Measurements from ENCODE around the gene R3HDM2.
"Not testable (repeated sequence)": the region's sequence is repeated elsewhere in the genome, so short reads cannot be mapped to it uniquely, and the experiment has no call there.

Gene R3HDM2

DNA sequence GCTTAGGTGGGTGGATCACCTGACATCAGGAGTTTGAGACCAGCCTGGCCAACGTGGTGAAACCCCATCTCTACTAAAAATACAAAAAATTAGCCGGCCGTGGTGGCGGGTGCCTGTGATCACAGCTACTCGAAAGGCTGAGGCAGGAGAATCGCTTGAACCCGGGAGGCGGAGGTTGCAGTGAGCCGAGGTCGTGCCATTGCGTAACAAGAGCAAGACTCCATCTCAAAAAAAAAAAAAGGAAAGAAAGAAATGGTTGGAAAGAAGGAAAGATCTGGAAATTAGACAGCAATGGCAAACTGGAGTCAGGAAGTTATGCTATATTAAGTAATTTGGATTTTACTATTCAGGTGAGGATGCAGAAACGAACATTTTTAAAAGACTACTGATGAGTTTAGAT, 148.8 kb downstream of the R3HDM2 start:
- H3K9ac ChIP-seq (ENCODE audit: low read length); H3K9me3 ChIP-seq (ENCODE audit: control insufficient read depth, low read depth, low read length); H3K4me3 ChIP-seq (ENCODE audit: low read length); H3K27ac ChIP-seq (ENCODE audit: low read length); H3K27me3 ChIP-seq (ENCODE audit: control insufficient read depth, insufficient read depth, low read length); H3K4me1 ChIP-seq (ENCODE audit: control insufficient read depth, low read depth, low read length): not testable (repeated sequence)
- peaks cover 10% of the 10 kb centered on the region for H3K36me3 ChIP-seq (ENCODE audit: control insufficient read depth, low read depth, low read length)

DNA sequence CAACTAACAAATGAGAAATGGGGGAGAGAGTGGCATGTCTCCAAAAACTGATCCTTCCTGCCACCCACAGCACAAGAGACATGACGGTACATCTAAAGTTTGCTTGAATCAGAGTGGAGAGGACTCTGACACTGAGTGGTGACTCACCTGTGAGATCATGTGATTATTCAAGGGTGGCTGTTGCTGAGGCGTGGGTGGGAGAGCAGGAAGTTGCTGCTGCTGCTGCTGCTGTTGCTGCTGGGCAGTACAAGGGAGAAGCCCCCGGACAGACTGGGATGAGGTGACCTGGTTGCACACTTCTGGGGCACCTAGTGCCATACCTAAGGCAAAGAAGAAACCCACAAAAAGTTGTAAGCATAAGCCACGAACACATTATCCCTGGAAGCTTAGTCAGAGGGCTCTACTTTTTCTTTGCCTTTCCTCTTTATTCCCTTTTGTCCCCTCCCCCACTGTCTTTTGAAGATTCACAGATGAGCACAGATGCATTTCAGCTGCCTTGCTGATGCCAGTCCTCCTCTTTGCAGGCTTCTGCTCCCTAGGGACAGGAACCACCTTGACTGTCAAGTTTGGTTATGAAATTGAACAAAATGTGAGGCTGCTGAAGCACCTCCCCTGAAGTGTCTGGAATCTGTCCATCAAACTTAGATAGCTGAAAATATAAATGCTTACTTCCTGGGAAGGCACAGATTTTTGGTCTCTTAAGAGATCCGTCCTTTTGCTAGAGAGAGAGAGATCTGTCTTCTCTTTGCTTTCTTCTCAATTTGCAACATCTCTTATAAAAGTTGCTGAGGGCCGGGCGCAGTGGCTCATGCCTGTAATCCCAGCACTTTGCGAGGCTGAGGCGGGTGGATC, 150.4 kb downstream of the R3HDM2 start:
- H3K27ac ChIP-seq (ENCODE audit: low read length), result no peak overlapping the region
- H3K36me3 ChIP-seq (ENCODE audit: control insufficient read depth, low read depth, low read length), result peaks cover 10% of the 10 kb centered on the region
- H3K4me3 ChIP-seq (ENCODE audit: low read length), result no peak overlapping the region
- H3K4me1 ChIP-seq (ENCODE audit: control insufficient read depth, low read depth, low read length), result peaks cover 4% of the 10 kb centered on the region
- no peaks in the 10 kb centered on the region for H3K27me3 ChIP-seq (ENCODE audit: control insufficient read depth, insufficient read depth, low read length)
- H3K9me3 ChIP-seq (ENCODE audit: control insufficient read depth, low read depth, low read length), result no peaks in the 10 kb centered on the region
- H3K9ac ChIP-seq (ENCODE audit: low read length), result no peak overlapping the region

DNA sequence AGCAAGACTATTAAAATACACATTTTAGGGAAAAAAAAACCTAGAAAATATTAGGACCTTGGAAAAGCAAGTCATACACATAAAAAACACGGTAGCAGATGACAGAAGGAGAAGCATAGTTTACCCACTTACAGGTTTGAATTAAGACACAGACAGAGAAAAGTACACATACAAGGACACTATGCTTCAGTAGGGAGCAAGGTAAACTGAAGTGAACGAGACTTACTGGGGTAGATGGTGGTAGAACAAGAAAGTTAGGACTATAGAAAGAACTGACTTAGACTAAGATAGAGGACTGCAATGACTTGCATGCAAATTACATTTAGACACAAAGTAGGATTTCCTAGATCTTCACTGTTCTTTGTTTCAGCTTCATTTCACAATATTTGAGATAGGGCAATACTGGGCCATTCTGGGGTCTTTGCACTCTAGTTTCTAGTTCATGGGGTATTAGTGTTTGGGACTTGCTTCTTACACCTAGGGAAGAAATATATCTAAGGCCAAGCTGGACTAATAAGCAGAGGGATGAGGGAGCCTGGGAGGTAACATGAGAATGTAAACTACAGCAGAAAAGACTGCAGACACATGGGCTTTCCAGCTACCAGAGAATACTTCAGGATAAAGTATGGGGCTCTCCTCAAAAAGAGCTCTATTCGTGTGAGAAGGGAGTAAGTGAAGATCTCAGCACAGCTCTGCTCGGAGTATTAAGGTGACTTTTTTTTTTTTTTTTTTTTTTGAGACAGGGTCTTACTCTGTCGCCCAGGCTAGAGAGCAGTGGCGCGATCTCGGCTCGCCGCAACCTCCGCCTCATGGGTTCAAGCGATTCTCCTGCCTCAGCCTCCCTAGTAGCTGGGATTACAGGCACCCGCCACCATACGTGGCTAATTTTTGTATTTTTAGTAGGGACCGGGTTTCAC, 152.1 kb downstream of the R3HDM2 start:
- Histone ChIP-seq H3K9ac (ENCODE audit: low read length) (no peak overlapping the region), H3K9me3 (ENCODE audit: control insufficient read depth, low read depth, low read length) (no peaks in the 10 kb centered on the region), H3K36me3 (ENCODE audit: control insufficient read depth, low read depth, low read length) (peaks cover 10% of the 10 kb centered on the region), H3K4me1 (ENCODE audit: control insufficient read depth, low read depth, low read length) (peaks cover 4% of the 10 kb centered on the region), H3K27me3 (ENCODE audit: control insufficient read depth, insufficient read depth, low read length) (no peaks in the 10 kb centered on the region), H3K27ac (ENCODE audit: low read length) (no peak overlapping the region), H3K4me3 (ENCODE audit: low read length) (no peak overlapping the region)

DNA sequence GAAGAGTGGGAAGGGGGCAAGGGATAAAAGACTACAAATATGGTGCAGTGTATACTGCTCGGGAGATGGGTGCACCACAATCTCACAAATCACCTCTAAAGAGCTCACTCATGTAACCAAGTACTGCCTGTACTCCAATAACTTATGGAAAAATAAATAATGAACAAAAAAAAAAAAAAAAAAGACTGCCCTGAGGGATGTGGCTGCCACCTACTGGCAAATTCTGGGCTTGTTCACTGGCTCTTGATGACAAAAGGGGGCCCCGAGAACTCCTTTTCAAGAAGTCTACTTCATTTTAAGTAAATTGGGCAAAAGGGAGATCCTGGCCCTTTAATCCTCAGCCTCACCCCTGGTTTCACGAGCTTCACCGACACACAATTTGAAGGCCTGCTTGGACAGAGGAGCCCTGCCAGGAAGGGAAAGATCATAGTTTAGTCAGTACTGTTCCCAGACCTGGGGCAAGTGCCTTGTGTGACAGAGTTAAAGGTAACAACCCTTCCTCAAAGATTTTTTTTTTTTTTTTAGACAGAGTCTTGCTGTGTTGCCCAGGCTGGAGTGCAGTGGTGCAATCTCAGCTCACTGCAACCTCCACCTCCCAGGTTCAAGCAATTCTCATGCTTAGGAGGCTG, 153.8 kb downstream of the R3HDM2 start:
- Histone ChIP-seq H3K9me3 (ENCODE audit: control insufficient read depth, low read depth, low read length) (no peaks in the 10 kb centered on the region), H3K27me3 (ENCODE audit: control insufficient read depth, insufficient read depth, low read length) (no peaks in the 10 kb centered on the region), H3K9ac (ENCODE audit: low read length) (no peak overlapping the region), H3K36me3 (ENCODE audit: control insufficient read depth, low read depth, low read length) (peaks cover 10% of the 10 kb centered on the region), H3K4me3 (ENCODE audit: low read length) (no peak overlapping the region), H3K27ac (ENCODE audit: low read length) (no peak overlapping the region), H3K4me1 (ENCODE audit: control insufficient read depth, low read depth, low read length) (peaks cover 4% of the 10 kb centered on the region)

DNA sequence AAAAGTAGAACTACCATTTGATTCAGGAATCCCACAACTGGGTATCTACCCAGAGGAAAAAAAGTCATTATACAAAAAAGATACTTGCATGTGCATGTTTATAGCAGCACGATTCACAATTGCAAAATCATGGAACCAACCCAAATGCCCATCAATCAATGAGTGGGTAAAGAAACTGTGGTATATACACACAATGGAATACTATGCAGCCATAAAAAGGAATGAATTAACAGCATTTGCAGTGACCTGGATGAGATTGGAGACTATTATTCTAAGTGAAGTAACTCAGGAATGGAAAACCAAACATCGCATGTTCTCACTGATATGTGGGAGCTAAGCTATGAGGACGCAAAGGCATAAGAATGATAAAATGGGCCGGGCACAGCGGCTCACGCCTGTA, 154.6 kb downstream of the R3HDM2 start:
- H3K9ac ChIP-seq (ENCODE audit: low read length); H3K4me1 ChIP-seq (ENCODE audit: control insufficient read depth, low read depth, low read length); H3K27me3 ChIP-seq (ENCODE audit: control insufficient read depth, insufficient read depth, low read length); H3K9me3 ChIP-seq (ENCODE audit: control insufficient read depth, low read depth, low read length); H3K27ac ChIP-seq (ENCODE audit: low read length); H3K4me3 ChIP-seq (ENCODE audit: low read length): not testable (repeated sequence)
- H3K36me3 ChIP-seq (ENCODE audit: control insufficient read depth, low read depth, low read length), result peaks cover 10% of the 10 kb centered on the region

DNA sequence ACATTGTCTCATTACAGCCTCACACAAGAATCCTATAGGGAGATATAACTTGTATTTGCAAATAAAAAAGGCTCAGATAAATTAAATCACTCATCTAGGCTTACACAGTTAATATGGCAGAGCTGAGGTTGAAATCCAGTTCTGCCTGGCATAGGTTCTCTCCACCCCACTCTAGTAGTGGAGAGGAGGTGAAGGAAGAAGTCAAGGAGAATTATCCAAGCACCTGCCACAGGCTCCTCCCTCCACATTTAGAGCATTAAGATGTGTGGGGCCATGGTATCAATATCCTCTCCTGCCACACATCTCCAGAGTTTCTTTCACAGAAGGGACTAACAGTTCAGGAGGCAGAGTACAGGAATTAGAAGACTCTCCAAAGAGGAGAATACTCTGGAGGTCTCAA, 157.3 kb downstream of the R3HDM2 start:
- Histone ChIP-seq H3K4me3 (ENCODE audit: low read length) (no peak overlapping the region), H3K9ac (ENCODE audit: low read length) (no peak overlapping the region), H3K4me1 (ENCODE audit: control insufficient read depth, low read depth, low read length) (no peaks in the 10 kb centered on the region), H3K27me3 (ENCODE audit: control insufficient read depth, insufficient read depth, low read length) (no peaks in the 10 kb centered on the region), H3K9me3 (ENCODE audit: control insufficient read depth, low read depth, low read length) (no peaks in the 10 kb centered on the region), H3K36me3 (ENCODE audit: control insufficient read depth, low read depth, low read length) (peaks cover 12% of the 10 kb centered on the region), H3K27ac (ENCODE audit: low read length) (no peak overlapping the region)

DNA sequence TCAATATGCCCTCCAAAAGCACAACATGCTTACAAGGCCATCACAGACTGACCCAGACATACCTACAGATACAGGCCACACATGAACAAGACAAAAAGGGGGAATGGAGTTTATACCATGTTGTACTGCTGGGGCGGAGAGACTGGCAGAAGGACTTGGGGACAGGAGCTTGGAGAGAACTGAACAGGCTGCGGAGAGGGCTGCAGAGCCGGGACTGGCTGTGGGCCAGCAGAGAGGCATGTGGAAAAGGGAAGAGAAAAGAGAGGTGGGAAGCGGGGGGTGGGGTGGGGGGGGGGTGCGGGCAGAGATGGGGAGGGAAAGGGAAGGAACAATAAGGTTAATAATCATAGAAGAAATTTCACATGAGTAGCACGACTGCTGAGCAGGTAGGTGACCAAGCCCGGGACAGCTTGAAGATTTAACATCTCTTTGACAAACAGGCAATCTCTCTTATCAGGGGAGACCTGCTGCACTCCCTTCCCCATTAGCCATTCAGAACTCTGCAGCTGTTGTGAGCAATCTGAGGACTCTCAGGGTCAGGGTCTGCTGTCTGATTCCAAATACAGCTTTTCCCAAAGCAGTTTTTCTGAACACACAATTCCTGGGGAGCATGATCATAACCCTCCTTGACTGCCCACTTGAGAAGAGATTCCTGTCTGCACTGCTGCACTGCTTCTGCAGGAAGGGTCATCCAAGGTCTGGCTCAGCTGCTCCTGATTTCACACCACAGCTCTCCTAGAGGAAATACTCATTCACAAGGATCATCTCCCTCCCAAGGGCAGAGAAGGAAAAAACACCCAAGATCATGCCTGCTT, 158.3 kb downstream of the R3HDM2 start:
- H3K9ac ChIP-seq (ENCODE audit: low read length), result no peak overlapping the region
- H3K36me3 ChIP-seq (ENCODE audit: control insufficient read depth, low read depth, low read length), result peaks cover 15% of the 10 kb centered on the region
- no peak overlapping the region for H3K27ac ChIP-seq (ENCODE audit: low read length)
- H3K4me3 ChIP-seq (ENCODE audit: low read length), result no peak overlapping the region
- H3K4me1 ChIP-seq (ENCODE audit: control insufficient read depth, low read depth, low read length), result no peaks in the 10 kb centered on the region
- no peaks in the 10 kb centered on the region for H3K9me3 ChIP-seq (ENCODE audit: control insufficient read depth, low read depth, low read length)
- no peaks in the 10 kb centered on the region for H3K27me3 ChIP-seq (ENCODE audit: control insufficient read depth, insufficient read depth, low read length)

DNA sequence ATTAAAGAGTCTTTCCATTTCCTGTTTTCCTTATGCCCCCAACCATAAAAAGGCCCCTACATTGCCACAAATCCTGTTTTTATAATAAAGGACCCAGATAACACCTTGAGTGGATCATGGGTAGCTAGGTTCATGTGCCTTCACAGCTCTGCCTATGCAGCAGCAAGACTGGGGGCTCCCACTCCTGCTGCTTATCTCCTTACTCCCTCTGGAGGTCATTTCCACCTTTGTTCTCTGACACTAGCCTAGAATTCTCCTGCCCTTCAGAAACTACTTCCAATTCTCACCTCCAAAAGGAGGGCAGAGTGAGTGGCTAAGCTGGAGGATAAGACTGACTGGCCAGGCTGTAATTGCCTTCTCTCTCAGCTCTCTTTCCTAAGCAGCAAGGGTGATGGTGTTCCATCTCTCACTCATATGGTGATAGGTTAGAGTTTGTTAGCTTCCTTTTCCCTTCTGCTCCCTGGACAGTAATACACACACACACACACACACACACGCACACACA, 159.8 kb downstream of the R3HDM2 start:
- no peak overlapping the region for H3K4me3 ChIP-seq (ENCODE audit: low read length)
- no peaks in the 10 kb centered on the region for H3K9me3 ChIP-seq (ENCODE audit: control insufficient read depth, low read depth, low read length)
- H3K27ac ChIP-seq (ENCODE audit: low read length), result no peak overlapping the region
- no peak overlapping the region for H3K9ac ChIP-seq (ENCODE audit: low read length)
- H3K4me1 ChIP-seq (ENCODE audit: control insufficient read depth, low read depth, low read length), result no peaks in the 10 kb centered on the region
- peaks cover 15% of the 10 kb centered on the region for H3K36me3 ChIP-seq (ENCODE audit: control insufficient read depth, low read depth, low read length)
- H3K27me3 ChIP-seq (ENCODE audit: control insufficient read depth, insufficient read depth, low read length), result no peaks in the 10 kb centered on the region

DNA sequence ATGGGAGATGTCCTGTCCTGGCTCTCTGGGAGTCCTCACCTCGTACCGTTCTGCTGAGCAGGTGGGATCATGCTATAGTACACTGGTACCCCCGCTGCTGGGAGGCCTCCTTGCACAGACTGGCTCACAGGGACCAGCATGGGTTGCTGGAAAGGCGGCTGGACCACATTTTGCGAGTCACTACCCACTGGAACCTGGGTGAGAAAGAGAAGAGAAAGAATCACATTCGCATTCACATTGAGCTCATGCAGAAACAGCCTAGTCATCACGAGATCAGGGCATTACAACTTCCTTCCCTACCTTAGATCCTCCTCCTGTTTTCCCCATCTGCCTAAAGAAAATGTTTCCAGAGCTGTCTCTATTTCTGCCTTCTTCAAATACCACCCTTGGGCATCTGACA, 162.6 kb downstream of the R3HDM2 start:
- no peak overlapping the region for H3K9ac ChIP-seq (ENCODE audit: low read length)
- no peaks in the 10 kb centered on the region for H3K4me1 ChIP-seq (ENCODE audit: control insufficient read depth, low read depth, low read length)
- peaks cover 15% of the 10 kb centered on the region for H3K36me3 ChIP-seq (ENCODE audit: control insufficient read depth, low read depth, low read length)
- no peaks in the 10 kb centered on the region for H3K9me3 ChIP-seq (ENCODE audit: control insufficient read depth, low read depth, low read length)
- no peaks in the 10 kb centered on the region for H3K27me3 ChIP-seq (ENCODE audit: control insufficient read depth, insufficient read depth, low read length)
- no peak overlapping the region for H3K4me3 ChIP-seq (ENCODE audit: low read length)
- H3K27ac ChIP-seq (ENCODE audit: low read length), result no peak overlapping the region

DNA sequence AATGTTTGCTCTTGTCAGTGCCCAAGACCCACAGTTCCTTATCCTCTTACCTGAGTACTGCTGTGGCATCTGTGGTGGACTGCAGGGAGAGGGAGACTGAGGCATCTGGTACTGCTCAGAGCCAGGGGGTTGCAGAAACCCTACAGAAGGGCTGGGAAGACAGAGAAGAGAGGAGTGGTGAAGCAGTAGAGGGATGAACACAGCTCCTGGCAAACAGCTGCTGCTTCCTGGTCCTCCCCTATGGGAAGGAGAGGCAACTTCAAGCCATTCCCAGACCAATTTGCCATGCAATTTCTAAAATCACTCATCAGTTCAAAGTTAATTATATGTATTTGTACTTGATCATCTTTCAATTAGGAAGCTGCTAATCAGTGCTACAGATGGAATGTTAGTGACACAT, 164.2 kb downstream of the R3HDM2 start:
- Histone ChIP-seq H3K27ac (ENCODE audit: low read length) (no peak overlapping the region), H3K4me1 (ENCODE audit: control insufficient read depth, low read depth, low read length) (peaks cover 6% of the 10 kb centered on the region), H3K36me3 (ENCODE audit: control insufficient read depth, low read depth, low read length) (peaks cover 18% of the 10 kb centered on the region), H3K4me3 (ENCODE audit: low read length) (no peak overlapping the region), H3K27me3 (ENCODE audit: control insufficient read depth, insufficient read depth, low read length) (no peaks in the 10 kb centered on the region), H3K9me3 (ENCODE audit: control insufficient read depth, low read depth, low read length) (no peaks in the 10 kb centered on the region), H3K9ac (ENCODE audit: low read length) (no peak overlapping the region)

DNA sequence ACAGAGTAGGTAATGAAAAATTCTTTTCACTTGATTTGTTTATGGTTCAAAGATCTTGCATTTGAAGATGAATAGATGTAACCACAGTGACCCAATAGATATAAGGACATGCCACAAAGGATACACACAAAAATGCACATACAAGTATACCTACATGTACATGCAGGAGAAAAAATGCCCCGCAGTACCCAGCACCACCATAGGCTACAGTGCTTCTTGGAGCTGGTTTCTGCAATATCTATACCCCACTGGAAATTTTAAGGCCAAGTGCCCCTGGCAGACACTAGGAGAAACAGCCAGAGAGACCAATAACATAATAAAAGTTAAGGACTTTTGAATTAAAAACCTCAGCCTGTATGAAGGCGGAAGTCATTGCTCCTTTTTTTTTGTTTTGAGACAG, 167.7 kb downstream of the R3HDM2 start:
- Histone ChIP-seq H3K9ac (ENCODE audit: low read length) (no peak overlapping the region), H3K27me3 (ENCODE audit: control insufficient read depth, insufficient read depth, low read length) (no peaks in the 10 kb centered on the region), H3K9me3 (ENCODE audit: control insufficient read depth, low read depth, low read length) (no peaks in the 10 kb centered on the region), H3K4me1 (ENCODE audit: control insufficient read depth, low read depth, low read length) (peaks cover 10% of the 10 kb centered on the region), H3K36me3 (ENCODE audit: control insufficient read depth, low read depth, low read length) (peaks cover 13% of the 10 kb centered on the region), H3K27ac (ENCODE audit: low read length) (no peak overlapping the region), H3K4me3 (ENCODE audit: low read length) (no peak overlapping the region)
